SKM-1 treated with dmso at 0.1 percent for 144 hours (cell line): Measurements from ENCODE around the gene CLCN2.
"Not testable (repeated sequence)": the region's sequence is repeated elsewhere in the genome, so short reads cannot be mapped to it uniquely, and the experiment has no call there.

Experiments
- DNase-seq: peaks from one replicate; lab custom pipeline; 2025; ENCODE audit not compliant: unreplicated experiment; lab: John Stamatoyannopoulos, UW

CLCN2 gene

GRCh38 chr3:184346480-184347190 is 14.8 kb downstream of the CLCN2 start:
- DNase-seq = no peak

GRCh38 chr3:184345317-184346144 is 15.9 kb downstream of the CLCN2 start:
- peak; percentile 45 for DNase-seq

GRCh38 chr3:184344579-184345316 is 16.7 kb downstream of the CLCN2 start:
- no peak for DNase-seq

- DNase-seq = no peak
These were observed 18.1 kb downstream of the CLCN2 start for GRCh38 chr3:184343200-184343876.

GRCh38 chr3:184341925-184342324 is 19.5 kb downstream of the CLCN2 start:
- no peak for DNase-seq

GRCh38 chr3:184339451-184340135 is 21.8 kb downstream of the CLCN2 start:
- not testable (repeated sequence) for DNase-seq

GRCh38 chr3:184339001-184339400 is 22.4 kb downstream of the CLCN2 start:
- DNase-seq = no peak

- DNase-seq = no peak
These were observed 22.9 kb downstream of the CLCN2 start for GRCh38 chr3:184338511-184338945.

- no peak for DNase-seq
These were observed 23.4 kb downstream of the CLCN2 start for GRCh38 chr3:184337981-184338380.

- DNase-seq = no peak
These were observed 24.0 kb downstream of the CLCN2 start, which contains the start of gene FAM131A for GRCh38 chr3:184337399-184337714. FAM131A (plus strand) TSS chr3:184337600; CDS start chr3:184337631, 31 bp downstream.

GRCh38 chr3:184336547-184337398 is 24.6 kb downstream of the CLCN2 start:
- no peak for DNase-seq

- DNase-seq = peak; percentile 26
These were observed 25.5 kb downstream of the CLCN2 start for GRCh38 chr3:184335661-184336546.

- DNase-seq = no peak
These were observed 26.1 kb downstream of the CLCN2 start for GRCh38 chr3:184335291-184335660.

- no peak for DNase-seq
These were observed 26.8 kb downstream of the CLCN2 start for GRCh38 chr3:184334470-184335158.

GRCh38 chr3:184333700-184334099 is 27.7 kb downstream of the CLCN2 start:
- no peak for DNase-seq

GRCh38 chr3:184333190-184333589 is 28.2 kb downstream of the CLCN2 start:
- DNase-seq = no peak

GRCh38 chr3:184332370-184333090 is 28.9 kb downstream of the CLCN2 start:
- DNase-seq = no peak
